ENCODE data around the gene DBN1.

DBN1 gene

DNA sequence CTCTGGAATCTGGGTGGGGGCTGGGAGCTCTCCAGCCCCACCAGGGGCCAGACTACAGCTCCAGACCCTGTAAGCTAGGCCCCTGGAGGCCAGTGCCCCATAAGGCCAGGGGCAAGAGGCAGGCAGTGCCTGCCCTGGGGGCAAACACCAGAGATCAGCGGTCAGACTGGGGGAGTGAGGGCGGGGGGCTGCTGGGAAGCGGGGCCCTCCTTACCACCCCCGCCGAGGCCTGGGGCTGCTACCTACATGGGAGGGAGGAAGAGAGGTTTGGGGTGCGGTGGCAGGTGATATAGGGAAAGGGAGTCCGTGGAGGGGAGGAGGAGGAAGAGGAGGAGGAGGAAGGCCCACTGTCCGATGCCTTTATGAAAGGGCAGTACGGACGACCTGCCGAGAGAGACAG, 14.1 kb downstream of the DBN1 start:
- H2AK5ac ChIP-seq (ENCODE audit: low read length) = no peak overlapping the region
- H3K36me3 ChIP-seq (ENCODE audit: control insufficient read depth in 1 of 2, insufficient read depth in 2 of 2, low read length in 2 of 2) = peaks cover 63 to 67% of the 10 kb centered on the region in 2 experiments
- H3K4me1 ChIP-seq (ENCODE audit: control insufficient read depth in 1 of 2, insufficient read depth in 2 of 2, low read length in 2 of 2) = peaks cover 0 to 11% of the 10 kb centered on the region in 2 experiments
- H3K4me2 ChIP-seq (ENCODE audit: low read length) = no peak overlapping the region
- DNase-seq = no peak
- no peak overlapping the region for H2BK12ac ChIP-seq (ENCODE audit: low read length)
- no peaks in the 10 kb centered on the region for H3K79me2 ChIP-seq (ENCODE audit: control insufficient read depth, insufficient read depth, low read length, poor library complexity)
- no peaks in the 10 kb centered on the region for H3K9me3 ChIP-seq (ENCODE audit: insufficient read depth, low read depth, low read length)
- no peak overlapping the region for H4K91ac ChIP-seq (ENCODE audit: low read depth, low read length)
- no peak overlapping the region for H3K27ac ChIP-seq (ENCODE audit: low read depth, low read length)
- H3K23ac ChIP-seq (ENCODE audit: low read length) = no peak overlapping the region
- H2AFZ ChIP-seq (ENCODE audit: insufficient read depth, low read length, poor library complexity) = no peak overlapping the region
- no CpG with 5 or more reads among the region's 11 CpGs for WGBS (ENCODE audit: extremely low coverage, insufficient coverage, insufficient read length)
- H3K27me3 ChIP-seq (ENCODE audit: insufficient read depth, low read length) = no peaks in the 10 kb centered on the region
- H3K14ac ChIP-seq (ENCODE audit: low read length) = no peak overlapping the region
- H4K12ac ChIP-seq (ENCODE audit: low read depth, low read length) = no peak overlapping the region
- H2BK120ac ChIP-seq (ENCODE audit: insufficient read depth, low read length, poor library complexity) = no peak overlapping the region
- H3K18ac ChIP-seq (ENCODE audit: low read length) = no peak overlapping the region
- H4K8ac ChIP-seq (ENCODE audit: low read depth, low read length) = no peak overlapping the region
- H3K4ac ChIP-seq (ENCODE audit: low read depth, low read length) = no peak overlapping the region
- no peak overlapping the region for H3K9ac ChIP-seq (ENCODE audit: low read length)
- H2BK5ac ChIP-seq (ENCODE audit: low read depth, low read length, poor library complexity) = no peak overlapping the region
- H3K4me3 ChIP-seq (ENCODE audit: low read depth, low read length) = no peak overlapping the region
- H3K79me1 ChIP-seq (ENCODE audit: low read length) = peaks cover 9% of the 10 kb centered on the region

DNA sequence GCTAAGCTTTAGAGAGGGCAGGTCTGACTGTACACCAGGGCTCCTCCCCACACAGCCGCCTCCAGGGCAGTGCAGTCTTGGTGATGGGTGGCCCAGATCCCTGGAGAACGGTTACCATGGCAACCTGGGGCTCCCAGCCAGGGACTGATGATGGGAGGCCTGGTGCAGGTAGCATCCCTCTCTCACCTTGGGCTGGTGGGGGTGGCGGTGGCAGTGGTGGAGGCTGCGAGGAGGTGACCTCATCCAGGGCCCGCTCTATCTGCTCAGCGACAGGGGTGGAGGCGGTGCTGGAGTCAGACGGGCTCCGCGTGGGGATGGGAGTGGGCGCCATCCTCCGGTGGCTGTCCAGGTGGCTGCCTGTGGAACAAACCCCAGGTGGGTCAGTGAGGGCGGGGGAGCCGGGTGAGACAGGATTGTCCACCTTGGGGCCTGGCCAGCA, 14.5 kb downstream of the DBN1 start:
- no peak overlapping the region for H3K18ac ChIP-seq (ENCODE audit: low read length)
- no peak overlapping the region for H2BK5ac ChIP-seq (ENCODE audit: low read depth, low read length, poor library complexity)
- peaks cover 63 to 67% of the 10 kb centered on the region in 2 experiments for H3K36me3 ChIP-seq (ENCODE audit: control insufficient read depth in 1 of 2, insufficient read depth in 2 of 2, low read length in 2 of 2)
- H3K4me2 ChIP-seq (ENCODE audit: low read length) = no peak overlapping the region
- no CpG with 5 or more reads among the region's 14 CpGs for WGBS (ENCODE audit: extremely low coverage, insufficient coverage, insufficient read length)
- H2AK5ac ChIP-seq (ENCODE audit: low read length) = no peak overlapping the region
- H3K27ac ChIP-seq (ENCODE audit: low read depth, low read length) = no peak overlapping the region
- H3K9ac ChIP-seq (ENCODE audit: low read length) = no peak overlapping the region
- no peak overlapping the region for H3K14ac ChIP-seq (ENCODE audit: low read length)
- H4K91ac ChIP-seq (ENCODE audit: low read depth, low read length) = no peak overlapping the region
- no peak overlapping the region for H4K12ac ChIP-seq (ENCODE audit: low read depth, low read length)
- no peaks in the 10 kb centered on the region for H3K79me2 ChIP-seq (ENCODE audit: control insufficient read depth, insufficient read depth, low read length, poor library complexity)
- H2BK12ac ChIP-seq (ENCODE audit: low read length) = no peak overlapping the region
- no peak overlapping the region for H2AFZ ChIP-seq (ENCODE audit: insufficient read depth, low read length, poor library complexity)
- H3K4ac ChIP-seq (ENCODE audit: low read depth, low read length) = no peak overlapping the region
- peaks cover 9% of the 10 kb centered on the region for H3K79me1 ChIP-seq (ENCODE audit: low read length)
- H4K8ac ChIP-seq (ENCODE audit: low read depth, low read length) = no peak overlapping the region
- H3K4me3 ChIP-seq (ENCODE audit: low read depth, low read length) = no peak overlapping the region
- no peaks in the 10 kb centered on the region for H3K27me3 ChIP-seq (ENCODE audit: insufficient read depth, low read length)
- H2BK120ac ChIP-seq (ENCODE audit: insufficient read depth, low read length, poor library complexity) = no peak overlapping the region
- DNase-seq = no peak
- H3K4me1 ChIP-seq (ENCODE audit: control insufficient read depth in 1 of 2, insufficient read depth in 2 of 2, low read length in 2 of 2) = peaks cover 0 to 14% of the 10 kb centered on the region in 2 experiments
- H3K9me3 ChIP-seq (ENCODE audit: insufficient read depth, low read depth, low read length) = no peaks in the 10 kb centered on the region
- H3K23ac ChIP-seq (ENCODE audit: low read length) = no peak overlapping the region

DNA sequence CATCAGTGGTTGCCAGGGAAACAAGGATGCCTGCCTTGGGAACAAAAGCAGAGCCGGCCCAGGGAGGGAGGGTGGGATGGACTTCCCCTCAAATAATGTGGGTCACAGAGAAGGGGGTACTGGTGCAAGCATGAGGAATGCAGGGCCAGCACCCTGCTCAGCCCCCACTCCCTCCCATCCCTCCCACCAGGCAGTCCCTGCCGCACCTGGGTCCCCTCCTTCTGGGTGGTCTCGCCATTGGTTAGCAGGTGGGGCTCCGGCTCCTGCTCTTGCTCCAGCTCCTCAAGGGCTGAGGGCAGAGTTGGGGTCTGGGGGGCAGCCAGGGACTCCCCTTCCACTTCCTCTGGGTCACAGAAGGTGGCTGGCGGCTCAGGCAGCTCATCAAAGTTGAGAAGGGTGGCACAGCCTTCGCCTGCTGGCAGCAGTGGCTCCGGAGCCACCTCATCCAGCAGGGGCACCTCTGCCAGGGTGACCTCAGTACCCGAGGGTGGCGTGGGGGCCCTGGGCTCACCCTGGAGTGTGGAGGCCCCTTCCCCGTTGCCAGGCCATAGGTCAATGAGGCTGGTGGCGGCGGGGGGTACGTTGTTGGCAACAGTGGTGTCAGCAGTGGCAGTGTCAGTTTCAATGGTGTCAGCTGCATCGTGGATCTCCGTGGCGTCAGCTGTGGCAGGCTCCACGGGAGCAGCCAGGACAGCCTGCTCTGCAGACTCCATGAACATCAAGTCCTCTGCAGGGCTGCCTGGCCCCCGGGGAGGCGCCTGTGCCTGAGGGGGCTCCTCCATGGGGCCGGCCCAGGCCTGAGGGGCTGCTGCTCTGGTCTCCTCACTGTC, 15.4 kb downstream of the DBN1 start:
- no peak for DNase-seq
- Histone ChIP-seq H3K23ac (ENCODE audit: low read length) (no peak overlapping the region), H4K12ac (ENCODE audit: low read depth, low read length) (no peak overlapping the region), H2BK5ac (ENCODE audit: low read depth, low read length, poor library complexity) (no peak overlapping the region), H3K18ac (ENCODE audit: low read length) (no peak overlapping the region), H3K4me3 (ENCODE audit: low read depth, low read length) (no peak overlapping the region), H2BK120ac (ENCODE audit: insufficient read depth, low read length, poor library complexity) (no peak overlapping the region), H3K27me3 (ENCODE audit: insufficient read depth, low read length) (no peaks in the 10 kb centered on the region), H3K27ac (ENCODE audit: low read depth, low read length) (no peak overlapping the region), H3K4ac (ENCODE audit: low read depth, low read length) (no peak overlapping the region), H4K91ac (ENCODE audit: low read depth, low read length) (no peak overlapping the region), H3K9ac (ENCODE audit: low read length) (no peak overlapping the region), H3K4me2 (ENCODE audit: low read length) (no peak overlapping the region), H2AFZ (ENCODE audit: insufficient read depth, low read length, poor library complexity) (no peak overlapping the region), H3K14ac (ENCODE audit: low read length) (no peak overlapping the region), H3K79me2 (ENCODE audit: control insufficient read depth, insufficient read depth, low read length, poor library complexity) (no peaks in the 10 kb centered on the region), H2AK5ac (ENCODE audit: low read length) (no peak overlapping the region), H4K8ac (ENCODE audit: low read depth, low read length) (no peak overlapping the region), H2BK12ac (ENCODE audit: low read length) (no peak overlapping the region), H3K79me1 (ENCODE audit: low read length) (peaks cover 9% of the 10 kb centered on the region), H3K4me1 (ENCODE audit: control insufficient read depth in 1 of 2, insufficient read depth in 2 of 2, low read length in 2 of 2) (peaks cover 0 to 17% of the 10 kb centered on the region in 2 experiments), H3K36me3 (ENCODE audit: control insufficient read depth in 1 of 2, insufficient read depth in 2 of 2, low read length in 2 of 2) (peaks cover 59 to 60% of the 10 kb centered on the region in 2 experiments), H3K9me3 (ENCODE audit: insufficient read depth, low read depth, low read length) (no peaks in the 10 kb centered on the region)
- no CpG with 5 or more reads among the region's 20 CpGs for WGBS (ENCODE audit: extremely low coverage, insufficient coverage, insufficient read length)

DNA sequence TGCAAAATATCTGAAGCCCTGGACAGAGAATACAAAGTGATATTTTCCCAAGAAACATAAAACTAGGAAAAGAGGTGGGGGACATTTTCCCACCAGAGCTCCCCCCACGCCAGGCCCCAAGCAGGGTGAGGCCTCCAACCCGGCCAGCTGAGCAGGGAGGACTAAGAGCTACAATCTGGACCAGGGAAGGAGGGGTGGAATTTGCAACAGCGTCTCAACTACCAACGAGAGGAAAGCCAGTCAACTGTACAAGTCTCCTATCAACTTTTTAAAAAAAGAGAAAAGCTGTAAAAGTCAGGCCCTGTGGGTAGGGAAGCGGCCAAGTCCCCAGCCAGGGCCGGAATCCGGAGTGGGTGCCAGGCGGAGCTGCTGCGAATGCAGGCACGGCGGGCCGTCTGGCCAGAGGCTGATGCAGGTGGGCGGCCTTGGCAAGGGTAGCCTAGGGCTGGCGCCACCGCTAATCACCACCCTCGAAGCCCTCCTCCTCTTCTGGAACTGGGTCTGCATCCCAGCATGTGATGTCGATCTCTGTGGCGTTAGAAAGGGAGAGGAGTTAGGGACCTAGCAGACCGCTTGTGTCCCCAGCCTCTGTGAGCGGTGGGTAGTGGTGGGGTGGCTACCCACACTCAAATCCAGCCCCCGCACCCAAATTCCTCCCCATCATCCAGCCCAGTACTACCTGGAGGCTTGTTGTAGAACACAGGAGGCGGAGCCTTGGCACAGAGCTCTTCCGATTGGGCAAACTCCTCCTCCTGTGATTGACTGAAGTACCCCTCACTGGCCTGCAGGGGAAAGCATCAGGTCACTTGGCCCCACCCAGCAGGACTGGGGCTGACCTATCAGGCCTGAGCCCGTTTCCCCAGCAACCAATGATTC, 16.2 kb downstream of the DBN1 start:
- Histone ChIP-seq H4K12ac (ENCODE audit: low read depth, low read length) (no peak overlapping the region), H3K14ac (ENCODE audit: low read length) (no peak overlapping the region), H3K9me3 (ENCODE audit: insufficient read depth, low read depth, low read length) (no peaks in the 10 kb centered on the region), H3K27me3 (ENCODE audit: insufficient read depth, low read length) (no peaks in the 10 kb centered on the region), H4K91ac (ENCODE audit: low read depth, low read length) (no peak overlapping the region), H3K4me1 (ENCODE audit: control insufficient read depth in 1 of 2, insufficient read depth in 2 of 2, low read length in 2 of 2) (peaks cover 0 to 17% of the 10 kb centered on the region in 2 experiments), H3K36me3 (ENCODE audit: control insufficient read depth in 1 of 2, insufficient read depth in 2 of 2, low read length in 2 of 2) (peaks cover 52 to 53% of the 10 kb centered on the region in 2 experiments), H3K23ac (ENCODE audit: low read length) (no peak overlapping the region), H3K4ac (ENCODE audit: low read depth, low read length) (no peak overlapping the region), H2AK5ac (ENCODE audit: low read length) (no peak overlapping the region), H2BK120ac (ENCODE audit: insufficient read depth, low read length, poor library complexity) (no peak overlapping the region), H2AFZ (ENCODE audit: insufficient read depth, low read length, poor library complexity) (no peak overlapping the region), H3K4me3 (ENCODE audit: low read depth, low read length) (no peak overlapping the region), H3K9ac (ENCODE audit: low read length) (no peak overlapping the region), H3K27ac (ENCODE audit: low read depth, low read length) (no peak overlapping the region), H3K4me2 (ENCODE audit: low read length) (no peak overlapping the region), H2BK5ac (ENCODE audit: low read depth, low read length, poor library complexity) (no peak overlapping the region), H2BK12ac (ENCODE audit: low read length) (no peak overlapping the region), H3K79me2 (ENCODE audit: control insufficient read depth, insufficient read depth, low read length, poor library complexity) (no peaks in the 10 kb centered on the region), H4K8ac (ENCODE audit: low read depth, low read length) (no peak overlapping the region), H3K18ac (ENCODE audit: low read length) (no peak overlapping the region), H3K79me1 (ENCODE audit: low read length) (peaks cover 9% of the 10 kb centered on the region)
- DNase-seq = peak; percentile 82
- WGBS (ENCODE audit: extremely low coverage, insufficient coverage, insufficient read length) = no CpG with 5 or more reads among the region's 24 CpGs
